Stimulated activated CD4-positive, alpha-beta T cell treated with anti-CD3 and anti-CD28 coated beads, TNF-alpha, amount 100 ng/mL, for 24 hours (primary cell): Measurements from ENCODE around the gene CHN1.

Source experiments
- DNase-seq, 3 experiments: peaks; one replicate each; pipeline ENCODE4 v3.0.0-alpha.2; 2020; ENCODE audit warnings: low read depth in 3 of 3

CHN1 gene

GRCh38 chr2:174827371-174828369 lies 177.5 kb downstream of the CHN1 start:
- no peak for DNase-seq

- no peak for DNase-seq
Observed at GRCh38 chr2:174826051-174826450, 179.1 kb downstream of the CHN1 start.

- no peak for DNase-seq
Observed at GRCh38 chr2:174824068-174824467, 181.1 kb downstream of the CHN1 start.

GRCh38 chr2:174821628-174822027 lies 183.6 kb downstream of the CHN1 start:
- DNase-seq, result no peak

GRCh38 chr2:174820361-174820760 lies 184.8 kb downstream of the CHN1 start:
- DNase-seq, result no peak

GRCh38 chr2:174815526-174815925 lies 189.7 kb downstream of the CHN1 start:
- no peak for DNase-seq

- DNase-seq, result no peak
Observed at GRCh38 chr2:174812037-174812436, 193.1 kb downstream of the CHN1 start.

- no peak for DNase-seq
Observed at GRCh38 chr2:174807931-174808330, 197.2 kb downstream of the CHN1 start.

- DNase-seq, result no peak
Observed at GRCh38 chr2:174805803-174806202, 199.4 kb downstream of the CHN1 start.

- DNase-seq, result no peak
Observed at GRCh38 chr2:174802459-174802858, 202.7 kb downstream of the CHN1 start.

- DNase-seq, result no peak
Observed at GRCh38 chr2:174800436-174801205, 204.6 kb downstream of the CHN1 start.

- no peak for DNase-seq
Observed at GRCh38 chr2:174798801-174799200, 206.4 kb downstream of the CHN1 start.

- no peak for DNase-seq
Observed at GRCh38 chr2:174797781-174798276, 207.4 kb downstream of the CHN1 start.

GRCh38 chr2:174796319-174796771 lies 208.8 kb downstream of the CHN1 start:
- no peak for DNase-seq

GRCh38 chr2:174794851-174795374 lies 210.3 kb downstream of the CHN1 start:
- no peak for DNase-seq

- no peak for DNase-seq
Observed at GRCh38 chr2:174792309-174793025, 212.7 kb downstream of the CHN1 start.

- DNase-seq, result no peak
Observed at GRCh38 chr2:174791746-174792280, 213.4 kb downstream of the CHN1 start.

GRCh38 chr2:174791020-174791419 lies 214.2 kb downstream of the CHN1 start:
- DNase-seq, result no peak

- no peak for DNase-seq
Observed at GRCh38 chr2:174789001-174789400, 216.2 kb downstream of the CHN1 start.

- DNase-seq, result no peak
Observed at GRCh38 chr2:174788291-174788929, 216.8 kb downstream of the CHN1 start.
